GM12801 (cell line): ENCODE results near the gene UQCRC1.

Experiments
- CTCF ChIP-seq: IDR thresholded peaks from one replicate; pipeline ENCODE4 v1.5.1; 2011; ENCODE audit warnings: control low read depth; ENCODE audit not compliant: insufficient read length; ENCODE audit errors: extremely low read depth

Gene UQCRC1

GRCh38 chr3:48556796-48557626 is 52.4 kb downstream of the UQCRC1 start, which contains the start of gene PFKFB4:
Gene PFKFB4 (minus strand): TSS chr3:48556803. CDS start chr3:48556777, 26 bp downstream.
- TF ChIP-seq CTCF, result no peak

- TF ChIP-seq CTCF, result no peak
Observed at GRCh38 chr3:48555949-48556795, 53.3 kb downstream of the UQCRC1 start.

GRCh38 chr3:48555231-48555948 is 54.1 kb downstream of the UQCRC1 start:
- TF ChIP-seq CTCF, result no peak

GRCh38 chr3:48553886-48554845 is 55.3 kb downstream of the UQCRC1 start:
- no peak for TF ChIP-seq CTCF

- no peak for TF ChIP-seq CTCF
Observed at GRCh38 chr3:48553361-48553760, 56.1 kb downstream of the UQCRC1 start.

GRCh38 chr3:48552111-48552951 is 57.1 kb downstream of the UQCRC1 start:
- no peak for TF ChIP-seq CTCF
